ENCODE measurements around the gene PPM1H.

DNA sequence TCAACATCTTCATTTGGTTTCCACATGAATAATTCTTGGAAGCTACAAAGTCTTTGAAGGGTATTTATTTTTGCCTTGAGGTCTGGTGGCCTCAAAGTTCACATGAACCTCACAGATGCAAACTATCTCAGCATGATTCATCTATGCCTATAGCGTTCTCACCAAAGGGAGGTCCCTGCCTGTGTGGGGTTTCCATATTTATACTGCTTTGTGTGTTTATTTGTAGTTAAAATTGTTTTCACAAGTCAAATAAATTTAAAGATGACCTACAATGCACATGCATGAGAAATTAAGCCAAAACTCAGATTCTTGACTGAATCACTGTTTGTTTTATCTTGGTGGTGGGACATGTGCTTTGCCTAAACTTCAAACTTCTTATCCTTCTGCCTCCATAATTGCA, 176.7 kb downstream of the PPM1H start:
- TF ChIP-seq, protein P1, sequence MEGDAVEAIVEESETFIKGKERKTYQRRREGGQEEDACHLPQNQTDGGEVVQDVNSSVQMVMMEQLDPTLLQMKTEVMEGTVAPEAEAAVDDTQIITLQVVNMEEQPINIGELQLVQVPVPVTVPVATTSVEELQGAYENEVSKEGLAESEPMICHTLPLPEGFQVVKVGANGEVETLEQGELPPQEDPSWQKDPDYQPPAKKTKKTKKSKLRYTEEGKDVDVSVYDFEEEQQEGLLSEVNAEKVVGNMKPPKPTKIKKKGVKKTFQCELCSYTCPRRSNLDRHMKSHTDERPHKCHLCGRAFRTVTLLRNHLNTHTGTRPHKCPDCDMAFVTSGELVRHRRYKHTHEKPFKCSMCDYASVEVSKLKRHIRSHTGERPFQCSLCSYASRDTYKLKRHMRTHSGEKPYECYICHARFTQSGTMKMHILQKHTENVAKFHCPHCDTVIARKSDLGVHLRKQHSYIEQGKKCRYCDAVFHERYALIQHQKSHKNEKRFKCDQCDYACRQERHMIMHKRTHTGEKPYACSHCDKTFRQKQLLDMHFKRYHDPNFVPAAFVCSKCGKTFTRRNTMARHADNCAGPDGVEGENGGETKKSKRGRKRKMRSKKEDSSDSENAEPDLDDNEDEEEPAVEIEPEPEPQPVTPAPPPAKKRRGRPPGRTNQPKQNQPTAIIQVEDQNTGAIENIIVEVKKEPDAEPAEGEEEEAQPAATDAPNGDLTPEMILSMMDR (IDR thresholded peaks at IDR 0.05), result no peak
- TF ChIP-seq POLR2A (IDR thresholded peaks at IDR 0.05), result no peak
